Measurements from ENCODE around the gene GATD1.

The GATD1 gene

GRCh38 chr11:798093-798713 lies 20.9 kb upstream of the GATD1 start, which contains the start of gene SLC25A22:
Gene SLC25A22 (minus strand): TSS chr11:798281. CDS start chr11:795006, 3,275 bp downstream.
- peak within 1 kb of the TSS; percentile 87 for H3K27ac ChIP-seq
- TF ChIP-seq CTCF (conservative IDR thresholded peaks at IDR 0.05) (peak; percentile 98), ZFX (IDR thresholded peaks at IDR 0.05) (no peak)

- TF ChIP-seq CTCF (conservative IDR thresholded peaks at IDR 0.05) (no peak), ZFX (IDR thresholded peaks at IDR 0.05) (peak; percentile 67; the same call in 1 of the 2 replicates)
- peak overlapping the region; percentile 87 for H3K27ac ChIP-seq
Observed at GRCh38 chr11:797296-798092, 20.2 kb upstream of the GATD1 start.

GRCh38 chr11:796565-797295 lies 19.4 kb upstream of the GATD1 start:
- TF ChIP-seq ZFX (IDR thresholded peaks at IDR 0.05) (no peak), CTCF (conservative IDR thresholded peaks at IDR 0.05) (no peak)
- H3K27ac ChIP-seq = peak overlapping the region; percentile 87

GRCh38 chr11:795634-796564 lies 18.6 kb upstream of the GATD1 start:
- no peak overlapping the region for H3K27ac ChIP-seq
- TF ChIP-seq ZFX (IDR thresholded peaks at IDR 0.05) = no peak
- TF ChIP-seq CTCF (conservative IDR thresholded peaks at IDR 0.05) = no peak

- H3K27ac ChIP-seq = no peak overlapping the region
Observed at GRCh38 chr11:794766-795633, 17.7 kb upstream of the GATD1 start.

More at GRCh38 chr11:794766-795633, 17.7 kb upstream of the GATD1 start:
- TF ChIP-seq CTCF (conservative IDR thresholded peaks at IDR 0.05) (no peak), ZFX (IDR thresholded peaks at IDR 0.05) (no peak)

All from C4-2B (cell line).